ENCODE measurements around the gene RPS15A. TPM values are rescaled to one million over a fixed set of nuclear protein-coding genes. Genes with fewer than 3 reads are reported as not detected.

Gene RPS15A
- total and polyA plus RNA-seq, 2 experiments from 2014 or later = 660 to 1,721 TPM

- in situ Hi-C loops (cut with MboI) = no loop called here
- H3K9me2 ChIP-seq (ENCODE audit: insufficient read depth) = no peaks in the 10 kb centered on the region
Measured at GRCh38 chr16:18788828-18789514, 1.2 kb downstream of the RPS15A start.

GRCh38 chr16:18784917-18785623 lies 5.1 kb downstream of the RPS15A start:
- Histone ChIP-seq H3K4me2 (ENCODE audit: unreplicated experiment) (peak overlapping the region; percentile 17), H2AFZ (no peak overlapping the region), H3K9ac (no peak overlapping the region), H4K20me1 (ENCODE audit: insufficient read depth) (peaks cover 55% of the 10 kb centered on the region), H3K36me3 (ENCODE audit: low read depth) (peaks cover 61% of the 10 kb centered on the region), H3K79me2 (ENCODE audit: insufficient read depth) (peaks cover 79% of the 10 kb centered on the region), H3K9me3 (ENCODE audit: low read depth) (no peaks in the 10 kb centered on the region), H3K27me3 (replicated peaks; ENCODE audit: insufficient read depth) (no peaks in the 10 kb centered on the region), H3K4me1 (ENCODE audit: insufficient read depth) (peaks cover 27% of the 10 kb centered on the region), H3K9me2 (ENCODE audit: insufficient read depth) (no peaks in the 10 kb centered on the region), H3K4me3 (no peak overlapping the region), H3K27ac (no peak overlapping the region), H3F3A (ENCODE audit: insufficient read depth) (peaks cover 51% of the 10 kb centered on the region)
- 80 to 82% methylated on average over 8 of the region's 8 CpGs for WGBS, 2 experiments (ENCODE audit: low coverage in 1 of 2, low lambda C conversion rate in 2 of 2, missing lambda C conversion rate in 2 of 2)
- in situ Hi-C loops (cut with MboI) = no loop called here
- DNase-seq = no peak
- no peak for TF ChIP-seq EZH2phosphoT487 (IDR thresholded peaks at IDR 0.05; ENCODE audit: insufficient read depth, low read depth)
- no peak for TF ChIP-seq EZH2 (IDR thresholded peaks at IDR 0.05; ENCODE audit: insufficient read depth, poor library complexity, severe bottlenecking)

More at GRCh38 chr16:18788828-18789514, 1.2 kb downstream of the RPS15A start:
- Histone ChIP-seq H3K9me3 (ENCODE audit: low read depth) (no peaks in the 10 kb centered on the region), H3K79me2 (ENCODE audit: insufficient read depth) (peaks cover 68% of the 10 kb centered on the region), H3K27me3 (replicated peaks; ENCODE audit: insufficient read depth) (no peaks in the 10 kb centered on the region), H4K20me1 (ENCODE audit: insufficient read depth) (peaks cover 44% of the 10 kb centered on the region), H3K36me3 (ENCODE audit: low read depth) (peaks cover 58% of the 10 kb centered on the region), H2AFZ (no peak overlapping the region), H3F3A (ENCODE audit: insufficient read depth) (peaks cover 65% of the 10 kb centered on the region), H3K4me2 (ENCODE audit: unreplicated experiment) (peak overlapping the region; percentile 91), H3K4me1 (ENCODE audit: insufficient read depth) (peaks cover 27% of the 10 kb centered on the region), H3K4me3 (peak overlapping the region; percentile 86), H3K9ac (peak overlapping the region; percentile 95), H3K27ac (peak overlapping the region; percentile 69)
- peak; percentile 48 for DNase-seq
- 9 to 10% methylated on average over 20 of the region's 20 CpGs for WGBS, 2 experiments (ENCODE audit: low coverage in 1 of 2, low lambda C conversion rate in 2 of 2, missing lambda C conversion rate in 2 of 2)
- TF ChIP-seq EZH2 (IDR thresholded peaks at IDR 0.05; ENCODE audit: insufficient read depth, poor library complexity, severe bottlenecking) (no peak), EZH2phosphoT487 (IDR thresholded peaks at IDR 0.05; ENCODE audit: insufficient read depth, low read depth) (no peak)

GRCh38 chr16:18783430-18784341 lies 6.4 kb downstream of the RPS15A start:
- Histone ChIP-seq H2AFZ (no peak overlapping the region), H3F3A (ENCODE audit: insufficient read depth) (peaks cover 45% of the 10 kb centered on the region), H3K9me3 (ENCODE audit: low read depth) (no peaks in the 10 kb centered on the region), H3K4me3 (no peak overlapping the region), H3K9ac (no peak overlapping the region), H3K79me2 (ENCODE audit: insufficient read depth) (peaks cover 65% of the 10 kb centered on the region), H3K4me2 (ENCODE audit: unreplicated experiment) (no peak overlapping the region), H4K20me1 (ENCODE audit: insufficient read depth) (peaks cover 49% of the 10 kb centered on the region), H3K4me1 (ENCODE audit: insufficient read depth) (peaks cover 25% of the 10 kb centered on the region), H3K27ac (no peak overlapping the region), H3K36me3 (ENCODE audit: low read depth) (peaks cover 56% of the 10 kb centered on the region), H3K27me3 (replicated peaks; ENCODE audit: insufficient read depth) (no peaks in the 10 kb centered on the region), H3K9me2 (ENCODE audit: insufficient read depth) (no peaks in the 10 kb centered on the region)
- no peak for DNase-seq
- in situ Hi-C loops (cut with MboI) = no loop called here
- no peak for TF ChIP-seq EZH2phosphoT487 (IDR thresholded peaks at IDR 0.05; ENCODE audit: insufficient read depth, low read depth)
- no peak for TF ChIP-seq EZH2 (IDR thresholded peaks at IDR 0.05; ENCODE audit: insufficient read depth, poor library complexity, severe bottlenecking)
- WGBS, 2 experiments (ENCODE audit: low coverage in 1 of 2, low lambda C conversion rate in 2 of 2, missing lambda C conversion rate in 2 of 2) = 84 to 88% methylated on average over 17 of the region's 17 CpGs
